Kidney tubule cell (primary cell): ENCODE results near the gene IQGAP3.
A peak's percentile ranks its signal among the peaks of the same experiment; 100 is the strongest.

Experiments used
- DNase-seq: peaks from one replicate; pipeline ENCODE4 v3.0.0-alpha.2; 2018; ENCODE audit warnings: low spot score

Gene IQGAP3

GRCh38 chr1:156509424-156510034 is 62.8 kb downstream of the IQGAP3 start:
- DNase-seq: no peak

GRCh38 chr1:156508955-156509234 is 63.5 kb downstream of the IQGAP3 start:
- no peak for DNase-seq

GRCh38 chr1:156508205-156508954 is 64.0 kb downstream of the IQGAP3 start:
- no peak for DNase-seq

- DNase-seq: no peak
Observed at GRCh38 chr1:156506450-156506849, 65.9 kb downstream of the IQGAP3 start.

- DNase-seq: no peak
Observed at GRCh38 chr1:156505679-156506298, 66.6 kb downstream of the IQGAP3 start.

- DNase-seq: peak; percentile 98
Observed at GRCh38 chr1:156504821-156505678, 67.3 kb downstream of the IQGAP3 start.

GRCh38 chr1:156504438-156504813 is 67.9 kb downstream of the IQGAP3 start:
- DNase-seq: peak; percentile 39

GRCh38 chr1:156503698-156504437 is 68.5 kb downstream of the IQGAP3 start:
- peak; percentile 56 for DNase-seq

GRCh38 chr1:156502894-156503697 is 69.3 kb downstream of the IQGAP3 start:
- DNase-seq: peak; percentile 96

GRCh38 chr1:156502391-156502893 is 69.9 kb downstream of the IQGAP3 start:
- peak; percentile 12 for DNase-seq

- DNase-seq: peak; percentile 95
Observed at GRCh38 chr1:156500793-156501506, 71.4 kb downstream of the IQGAP3 start.

- DNase-seq: no peak
Observed at GRCh38 chr1:156500543-156500792, 71.9 kb downstream of the IQGAP3 start, which contains the start of gene MEF2D. Gene MEF2D, minus strand, starts transcription at chr1:156500775. Its CDS starts 17,483 bp downstream, at chr1:156483292.

GRCh38 chr1:156499842-156500542 is 72.4 kb downstream of the IQGAP3 start:
- no peak for DNase-seq

- peak; percentile 27 for DNase-seq
Observed at GRCh38 chr1:156499194-156499841, 73.0 kb downstream of the IQGAP3 start.

GRCh38 chr1:156498432-156499193 is 73.8 kb downstream of the IQGAP3 start:
- DNase-seq: peak; percentile 46

GRCh38 chr1:156497743-156498431 is 74.5 kb downstream of the IQGAP3 start:
- DNase-seq: no peak

- no peak for DNase-seq
Observed at GRCh38 chr1:156497078-156497742, 75.2 kb downstream of the IQGAP3 start.
